ENCODE measurements around the gene HMCN1.

HMCN1 gene

GRCh38 chr1:185721553-185721952 lies 12.6 kb upstream of the HMCN1 start:
- TF ChIP-seq CTCF (IDR thresholded peaks at IDR 0.05; ENCODE audit: extremely low read depth, missing control alignments) = no peak
- DNase-seq (ENCODE audit: low spot score) = no peak

GRCh38 chr1:185722098-185722497 lies 12.1 kb upstream of the HMCN1 start:
- TF ChIP-seq CTCF (IDR thresholded peaks at IDR 0.05; ENCODE audit: extremely low read depth, missing control alignments) = no peak
- no peak for DNase-seq (ENCODE audit: low spot score)

GRCh38 chr1:185727726-185728125 lies 6.5 kb upstream of the HMCN1 start:
- TF ChIP-seq CTCF (IDR thresholded peaks at IDR 0.05; ENCODE audit: extremely low read depth, missing control alignments) = no peak
- no peak for DNase-seq (ENCODE audit: low spot score)

GRCh38 chr1:185731446-185731845 lies 2.7 kb upstream of the HMCN1 start:
- DNase-seq (ENCODE audit: low spot score) = no peak
- no peak for TF ChIP-seq CTCF (IDR thresholded peaks at IDR 0.05; ENCODE audit: extremely low read depth, missing control alignments)

GRCh38 chr1:185732951-185733350 lies 1.2 kb upstream of the HMCN1 start:
- TF ChIP-seq CTCF (IDR thresholded peaks at IDR 0.05; ENCODE audit: extremely low read depth, missing control alignments) = no peak
- DNase-seq (ENCODE audit: low spot score) = no peak

GRCh38 chr1:185734929-185735700 lies 924 bp downstream of the HMCN1 start:
- no peak for DNase-seq (ENCODE audit: low spot score)
- TF ChIP-seq CTCF (IDR thresholded peaks at IDR 0.05; ENCODE audit: extremely low read depth, missing control alignments) = no peak

- no peak for TF ChIP-seq CTCF (IDR thresholded peaks at IDR 0.05; ENCODE audit: extremely low read depth, missing control alignments)
- DNase-seq (ENCODE audit: low spot score) = no peak
Measured at GRCh38 chr1:185735701-185736064, 1.5 kb downstream of the HMCN1 start.
